Activated CD8-positive, alpha-beta T cell treated with anti-CD3 and anti-CD28 coated beads, Interleukin-2, amount 10 ng/mL, durations not matched to agents 7 days and 5 days (primary cell): ENCODE results near the gene HBS1L. TPM values are rescaled to one million over a fixed set of nuclear protein-coding genes. Genes with fewer than 3 reads are reported as not detected.

Source experiments
- ATAC-seq: fragments of 150-1000 bp; cut with Tn5 transposase; one replicate; pipeline ENCODE4 v1.10.0; 2021; ENCODE audit warnings: moderate library complexity
- CTCF ChIA-PET: fragments of 350-600 bp; sonication (Branson Sonifier 250); formaldehyde crosslinking; loops from one replicate; lab custom pipeline; 2021; ENCODE audit warnings: antibody characterized with exemption; lab: Charles Lee
- POLR2A ChIA-PET: fragments of 350-600 bp; sonication (Branson Sonifier 250); formaldehyde crosslinking; loops from one replicate; lab custom pipeline; 2021; ENCODE audit warnings: antibody characterized with exemption; lab: Charles Lee
- DNase-seq: peaks from one replicate; pipeline ENCODE4 v3.0.0-alpha.2; 2020
- H3K27ac Mint-ChIP-seq: one replicate; pipeline ENCODE4 v1.8.0; 2021; ENCODE audit warnings: mild to moderate bottlenecking, mixed read lengths
- H3K27me3 Mint-ChIP-seq: one replicate; pipeline ENCODE4 v1.8.0; 2021; ENCODE audit warnings: low read depth, mixed read lengths
- H3K36me3 Mint-ChIP-seq: one replicate; pipeline ENCODE4 v1.8.0; 2021; ENCODE audit warnings: low read depth, mixed read lengths
- H3K4me1 Mint-ChIP-seq: one replicate; pipeline ENCODE4 v1.8.0; 2021; ENCODE audit warnings: low read depth, mixed read lengths
- H3K4me3 Mint-ChIP-seq: one replicate; pipeline ENCODE4 v1.8.0; 2021; ENCODE audit warnings: mild to moderate bottlenecking, mixed read lengths
- H3K9me3 Mint-ChIP-seq: one replicate; pipeline ENCODE4 v1.8.0; 2022; ENCODE audit warnings: mixed read lengths; ENCODE audit not compliant: insufficient read depth
- total RNA-seq, 2 experiments: library from RNA; stranded (reverse); gene quantifications; one replicate each; pipeline ENCODE4 v1.2.3, GENCODE V29; 2021

The HBS1L gene
- total RNA-seq, 2 experiments from 2014 or later = 72.8 to 77.5 TPM

- no peak for DNase-seq
- Mint-ChIP-seq H3K36me3 (peaks cover 7% of the 10 kb centered on the region), H3K4me3 (no peak overlapping the region), H3K4me1 (peaks cover 9% of the 10 kb centered on the region), H3K9me3 (no peaks in the 10 kb centered on the region), H3K27ac (no peak overlapping the region), H3K27me3 (no peaks in the 10 kb centered on the region)
- no peak for ATAC-seq
- ChIA-PET POLR2A (no interaction called here), CTCF (interaction anchor here (0.9 to 2.6 kb wide), 16 partner anchors 9 to 847 kb away, joined by 3 to 14 read pairs (median 4); partner anchors contain the start of gene HBS1L)
These were observed 51.5 kb downstream of the HBS1L start for GRCh38 chr6:135002974-135003703.

- Mint-ChIP-seq H3K4me3 (no peak overlapping the region), H3K36me3 (peaks cover 6% of the 10 kb centered on the region), H3K27me3 (no peaks in the 10 kb centered on the region), H3K4me1 (peaks cover 3% of the 10 kb centered on the region), H3K9me3 (no peaks in the 10 kb centered on the region), H3K27ac (no peak overlapping the region)
- ATAC-seq (no peak), DNase-seq (no peak)
- CTCF ChIA-PET = interaction anchor here (1.0 kb wide), 9 partner anchors 10 to 846 kb away, joined by 3 to 9 read pairs (median 4); partner anchors contain the start of gene HBS1L
- POLR2A ChIA-PET = no interaction called here
These were observed 52.3 kb downstream of the HBS1L start for GRCh38 chr6:135002229-135002844.

DNA sequence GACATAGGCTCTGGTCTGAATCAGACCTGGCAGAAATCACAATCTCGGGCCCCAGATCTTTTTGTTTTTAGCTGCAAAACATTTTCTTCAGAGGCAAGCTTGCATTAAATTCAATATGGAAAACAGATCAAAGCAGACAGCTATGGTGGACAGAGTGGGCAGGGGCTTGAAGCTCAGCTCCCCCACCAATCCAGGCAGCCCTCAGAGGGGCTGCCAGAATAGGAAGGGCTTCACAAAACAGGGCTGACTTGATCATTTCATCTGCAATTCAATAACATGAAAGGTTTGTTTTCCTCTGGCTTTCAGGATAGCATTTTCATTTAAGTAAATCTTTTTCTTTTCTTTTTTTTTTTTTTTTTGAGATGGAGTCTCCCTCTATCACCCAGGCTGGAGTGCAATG, 55.5 kb downstream of the HBS1L start:
- H3K9me3 Mint-ChIP-seq = no peaks in the 10 kb centered on the region
- CTCF ChIA-PET = interaction anchor here (2.3 kb wide), 1 partner anchor 13 kb away, joined by 5 read pairs; no protein-coding TSS in a partner anchor
- POLR2A ChIA-PET = no interaction called here
- no peak for ATAC-seq
- H3K4me3 Mint-ChIP-seq = no peak overlapping the region
- H3K36me3 Mint-ChIP-seq = peaks cover 16% of the 10 kb centered on the region
- no peak overlapping the region for H3K27ac Mint-ChIP-seq
- peaks cover 3% of the 10 kb centered on the region for H3K4me1 Mint-ChIP-seq
- no peak for DNase-seq
- H3K27me3 Mint-ChIP-seq = no peaks in the 10 kb centered on the region

DNA sequence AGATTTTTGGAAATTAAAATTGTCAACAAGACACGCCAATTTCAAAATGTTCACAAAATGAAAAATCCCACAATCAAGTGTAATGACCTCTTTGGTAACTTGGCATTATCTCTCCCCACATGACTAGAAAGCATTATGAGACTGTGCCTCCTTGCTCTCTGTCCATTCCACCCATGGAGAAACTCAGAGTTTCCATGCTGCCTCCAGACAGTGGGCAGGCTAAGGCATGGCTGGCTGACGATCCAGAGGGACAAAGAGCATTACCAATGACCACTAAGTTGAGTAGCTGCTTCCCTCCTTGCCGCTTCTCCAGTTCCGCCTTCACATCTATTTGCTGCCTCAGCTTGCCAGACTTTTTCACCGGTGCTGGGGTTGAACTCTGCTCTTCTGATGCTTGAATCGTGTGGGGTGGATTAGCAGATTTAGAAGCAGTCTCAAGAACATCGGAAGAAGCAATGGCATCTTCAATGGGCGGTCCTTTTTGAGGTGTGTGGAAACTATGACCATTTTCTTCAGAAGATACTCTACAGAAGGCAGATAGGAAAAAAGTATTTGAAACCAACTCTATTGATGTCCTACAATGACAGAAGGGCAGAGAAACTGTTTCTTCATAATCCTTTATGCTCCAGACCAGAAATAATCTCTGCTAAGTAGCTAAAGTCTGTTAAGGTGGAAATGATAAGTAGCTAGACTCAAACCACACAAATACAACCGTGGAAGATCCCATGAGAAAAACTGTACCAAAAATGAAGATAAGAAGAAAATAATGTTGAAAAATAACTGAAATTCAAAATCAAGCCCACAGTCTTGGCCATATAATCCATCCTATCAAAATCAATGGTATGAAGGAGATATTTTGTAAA, 57.3 kb downstream of the HBS1L start:
- ChIA-PET CTCF (interaction anchor here (0.7 to 2.3 kb wide), 5 partner anchors 11 to 294 kb away, joined by 3 to 5 read pairs (median 3); no protein-coding TSS in a partner anchor), POLR2A (no interaction called here)
- H3K27me3 Mint-ChIP-seq = no peaks in the 10 kb centered on the region
- ATAC-seq (no peak), DNase-seq (no peak)
- H3K9me3 Mint-ChIP-seq = no peaks in the 10 kb centered on the region
- H3K4me1 Mint-ChIP-seq = no peaks in the 10 kb centered on the region
- H3K4me3 Mint-ChIP-seq = no peak overlapping the region
- H3K36me3 Mint-ChIP-seq = peaks cover 18% of the 10 kb centered on the region
- no peak overlapping the region for H3K27ac Mint-ChIP-seq

DNA sequence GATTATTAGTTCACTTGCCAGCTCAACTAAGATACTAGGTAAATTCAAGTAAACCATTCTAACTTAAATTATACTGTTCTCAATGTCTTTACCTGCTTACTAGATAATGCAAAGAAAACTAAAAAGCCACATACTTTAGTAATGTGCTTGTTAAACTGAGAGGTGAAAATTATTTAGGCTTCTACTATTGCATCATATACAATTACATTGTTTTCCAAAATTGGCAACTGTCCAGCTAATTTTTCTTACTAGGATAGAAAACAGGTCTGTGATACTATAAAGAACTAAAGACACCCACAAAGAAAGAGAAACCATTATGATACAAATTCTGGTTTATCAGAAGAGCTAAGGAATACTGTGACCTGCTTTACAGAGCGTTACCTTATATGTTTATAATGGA, 59.1 kb downstream of the HBS1L start:
- no peaks in the 10 kb centered on the region for H3K27me3 Mint-ChIP-seq

DNA sequence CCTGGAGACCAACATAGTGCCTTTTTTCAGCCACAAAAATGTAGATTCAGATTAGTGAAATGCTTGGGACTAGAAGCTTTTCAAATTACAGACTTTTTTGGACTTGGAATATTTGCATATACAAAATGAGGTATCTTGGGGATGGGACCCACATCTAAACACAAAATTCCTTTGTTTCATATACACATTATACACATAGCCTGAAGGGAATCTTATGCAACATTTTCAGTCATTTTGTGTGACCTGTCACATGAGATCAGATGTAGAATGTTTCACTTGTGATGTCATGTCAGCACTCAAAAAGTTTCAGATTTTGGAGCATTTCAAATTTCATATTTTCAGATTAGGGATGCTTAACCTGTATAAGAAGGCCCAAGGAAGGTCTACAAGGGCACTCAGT, 60.2 kb downstream of the HBS1L start:
- CTCF ChIA-PET = interaction anchor here (1.1 to 4.1 kb wide), 4 partner anchors 10 to 60 kb away, joined by 3 to 14 read pairs (median 4); partner anchors contain the start of gene HBS1L
- ATAC-seq (no peak), DNase-seq (no peak)
- Mint-ChIP-seq H3K4me3 (no peak overlapping the region), H3K36me3 (peaks cover 20% of the 10 kb centered on the region), H3K27me3 (no peaks in the 10 kb centered on the region), H3K27ac (no peak overlapping the region), H3K9me3 (no peaks in the 10 kb centered on the region), H3K4me1 (no peaks in the 10 kb centered on the region)
- POLR2A ChIA-PET = no interaction called here

More for the DNA sequence above, 59.1 kb downstream of the HBS1L start:
- Mint-ChIP-seq H3K4me1 (no peaks in the 10 kb centered on the region), H3K4me3 (no peak overlapping the region), H3K9me3 (no peaks in the 10 kb centered on the region), H3K27ac (no peak overlapping the region), H3K36me3 (peaks cover 20% of the 10 kb centered on the region)
- DNase-seq (no peak), ATAC-seq (no peak)
- ChIA-PET POLR2A (no interaction called here), CTCF (interaction anchor here (1.2 to 4.1 kb wide), 3 partner anchors 9 to 34 kb away, joined by 3 to 14 read pairs (median 6); no protein-coding TSS in a partner anchor)

GRCh38 chr6:134992155-134992554, 62.5 kb downstream of the HBS1L start:
- H3K4me3 Mint-ChIP-seq = no peak overlapping the region
- H3K4me1 Mint-ChIP-seq = no peaks in the 10 kb centered on the region
- H3K36me3 Mint-ChIP-seq = peaks cover 28% of the 10 kb centered on the region
- H3K27me3 Mint-ChIP-seq = no peaks in the 10 kb centered on the region
- ChIA-PET POLR2A (no interaction called here), CTCF (interaction anchor here (1.1 to 4.1 kb wide), 4 partner anchors 10 to 53 kb away, joined by 3 to 14 read pairs (median 4); no protein-coding TSS in a partner anchor)
- H3K9me3 Mint-ChIP-seq = no peaks in the 10 kb centered on the region
- ATAC-seq (no peak), DNase-seq (no peak)
- H3K27ac Mint-ChIP-seq = no peak overlapping the region

DNA sequence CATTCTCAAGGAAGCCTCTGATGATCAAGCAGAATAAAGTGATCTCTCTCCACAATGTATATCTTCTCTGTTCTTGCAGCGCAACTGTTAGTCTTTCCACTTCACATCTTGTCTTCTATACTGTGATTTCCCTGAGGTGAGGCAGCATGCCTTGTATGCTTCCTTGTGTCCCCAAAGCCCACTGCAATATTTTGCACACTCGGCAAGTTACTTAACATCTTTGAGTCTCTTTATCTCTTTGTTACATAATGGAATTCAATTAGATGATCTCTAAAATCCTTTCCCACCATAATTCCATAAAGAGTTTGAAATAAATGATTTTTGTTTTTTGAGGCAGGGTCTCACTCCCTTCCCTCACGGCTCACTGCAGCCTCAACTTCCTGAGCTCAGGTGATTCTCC, 64.4 kb downstream of the HBS1L start:
- no peak for ATAC-seq
- H3K36me3 Mint-ChIP-seq = peaks cover 25% of the 10 kb centered on the region
- H3K27ac Mint-ChIP-seq = no peak overlapping the region
- H3K27me3 Mint-ChIP-seq = no peaks in the 10 kb centered on the region
- H3K4me3 Mint-ChIP-seq = no peak overlapping the region
- DNase-seq = no peak
- H3K9me3 Mint-ChIP-seq = no peaks in the 10 kb centered on the region
- ChIA-PET POLR2A (no interaction called here), CTCF (interaction anchor here (1.8 kb wide), 1 partner anchor 12 kb away, joined by 9 read pairs; no protein-coding TSS in a partner anchor)
- H3K4me1 Mint-ChIP-seq = no peaks in the 10 kb centered on the region

DNA sequence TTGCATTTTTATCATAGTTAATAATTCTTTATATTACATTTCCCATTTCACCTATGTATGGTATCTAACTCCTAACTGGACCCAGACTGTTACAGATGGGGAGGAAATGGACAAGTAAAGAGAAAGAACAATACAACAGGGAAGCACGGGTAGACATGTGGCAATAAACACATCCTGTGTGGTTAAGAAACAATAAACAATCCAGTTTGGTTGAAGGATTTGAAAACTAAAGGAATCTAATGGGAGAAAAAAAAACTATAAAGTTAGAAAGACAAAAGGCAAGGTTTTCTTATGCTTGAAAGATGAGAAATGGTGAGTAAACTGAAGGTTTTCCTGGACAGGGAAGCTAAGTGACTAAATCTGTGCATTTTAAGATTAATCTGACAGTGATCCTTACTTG, 69.8 kb downstream of the HBS1L start:
- H3K9me3 Mint-ChIP-seq = no peaks in the 10 kb centered on the region
- POLR2A ChIA-PET = interaction anchor here (0.6 kb wide), 1 partner anchor 1080 kb away, joined by 3 read pairs; no protein-coding TSS in a partner anchor
- no peak for ATAC-seq

GRCh38 chr6:134983823-134984222, 70.8 kb downstream of the HBS1L start:
- CTCF ChIA-PET = no interaction called here
- DNase-seq = no peak
- Mint-ChIP-seq H3K4me1 (peaks cover 40% of the 10 kb centered on the region), H3K36me3 (peaks cover 59% of the 10 kb centered on the region), H3K27me3 (no peaks in the 10 kb centered on the region), H3K27ac (peak overlapping the region; percentile 27), H3K4me3 (no peak overlapping the region), H3K9me3 (no peaks in the 10 kb centered on the region)
- POLR2A ChIA-PET = no interaction called here
- no peak for ATAC-seq

More for the DNA sequence above, 69.8 kb downstream of the HBS1L start:
- DNase-seq = no peak
- CTCF ChIA-PET = interaction anchor here (0.7 kb wide), 1 partner anchor 28 kb away, joined by 3 read pairs; no protein-coding TSS in a partner anchor
- H3K4me1 Mint-ChIP-seq = peaks cover 32% of the 10 kb centered on the region
- no peaks in the 10 kb centered on the region for H3K27me3 Mint-ChIP-seq
- peaks cover 55% of the 10 kb centered on the region for H3K36me3 Mint-ChIP-seq
- no peak overlapping the region for H3K4me3 Mint-ChIP-seq
- no peak overlapping the region for H3K27ac Mint-ChIP-seq

DNA sequence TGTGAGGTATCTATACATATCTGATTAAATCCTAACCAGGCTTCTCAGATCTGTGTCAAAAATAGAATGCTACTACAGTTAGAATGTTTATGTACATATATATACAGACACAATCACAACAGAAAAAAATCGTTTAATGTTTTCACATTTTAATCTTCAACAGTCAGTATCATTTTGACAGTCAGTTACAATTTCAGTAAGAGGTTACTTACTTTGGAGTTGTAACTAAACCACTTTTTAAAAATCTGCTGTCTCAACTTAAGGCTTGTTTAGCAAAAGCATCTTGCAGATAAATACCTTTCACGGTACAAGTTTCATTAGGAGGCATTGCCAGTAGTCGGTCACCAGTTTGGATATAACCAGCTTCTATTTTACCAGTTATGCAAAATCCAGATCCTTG, 72.5 kb downstream of the HBS1L start:
- Mint-ChIP-seq H3K4me3 (no peak overlapping the region), H3K4me1 (peaks cover 43% of the 10 kb centered on the region), H3K27me3 (no peaks in the 10 kb centered on the region), H3K27ac (no peak overlapping the region), H3K36me3 (peaks cover 56% of the 10 kb centered on the region), H3K9me3 (no peaks in the 10 kb centered on the region)
- ChIA-PET CTCF (no interaction called here), POLR2A (no interaction called here)
- no peak for ATAC-seq
- DNase-seq = no peak
